ENCODE data around the gene VKORC1.

VKORC1 gene

DNA sequence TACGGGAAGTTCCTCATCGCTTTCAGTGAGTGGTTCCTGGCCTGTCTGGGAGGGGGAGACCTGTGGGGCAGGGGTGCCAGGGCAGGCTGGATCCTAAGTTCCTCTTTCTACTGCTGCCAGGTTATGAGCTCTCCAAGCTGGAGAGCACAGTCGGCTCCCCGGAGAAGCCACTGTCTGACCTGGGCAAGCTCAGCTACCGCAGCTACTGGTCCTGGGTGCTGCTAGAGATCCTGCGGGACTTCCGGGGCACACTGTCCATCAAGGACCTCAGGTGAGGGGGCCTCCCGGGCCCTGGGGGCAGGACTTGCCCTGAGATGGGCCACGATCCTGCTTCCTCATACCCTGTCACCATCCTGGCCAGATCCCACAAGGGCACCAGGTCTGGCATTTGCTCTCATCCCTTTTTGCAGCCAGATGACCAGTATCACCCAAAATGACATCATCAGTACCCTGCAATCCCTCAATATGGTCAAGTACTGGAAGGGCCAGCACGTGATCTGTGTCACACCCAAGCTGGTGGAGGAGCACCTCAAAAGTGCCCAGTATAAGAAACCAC lies 35.8 kb upstream of the VKORC1 start:
- TF ChIP-seq TAF1 (IDR thresholded peaks at IDR 0.05; ENCODE audit: low read depth, low read length) = no peak
- TF ChIP-seq POLR2AphosphoS5 (IDR thresholded peaks at IDR 0.05; ENCODE audit: low read depth, low read length) = no peak
- no peak for TF ChIP-seq POLR2A (IDR thresholded peaks at IDR 0.05; ENCODE audit: low read depth, low read length)
- DNase-seq (ENCODE audit: insufficient read length, low spot score) (no peak), FAIRE-seq (no peak)

DNA sequence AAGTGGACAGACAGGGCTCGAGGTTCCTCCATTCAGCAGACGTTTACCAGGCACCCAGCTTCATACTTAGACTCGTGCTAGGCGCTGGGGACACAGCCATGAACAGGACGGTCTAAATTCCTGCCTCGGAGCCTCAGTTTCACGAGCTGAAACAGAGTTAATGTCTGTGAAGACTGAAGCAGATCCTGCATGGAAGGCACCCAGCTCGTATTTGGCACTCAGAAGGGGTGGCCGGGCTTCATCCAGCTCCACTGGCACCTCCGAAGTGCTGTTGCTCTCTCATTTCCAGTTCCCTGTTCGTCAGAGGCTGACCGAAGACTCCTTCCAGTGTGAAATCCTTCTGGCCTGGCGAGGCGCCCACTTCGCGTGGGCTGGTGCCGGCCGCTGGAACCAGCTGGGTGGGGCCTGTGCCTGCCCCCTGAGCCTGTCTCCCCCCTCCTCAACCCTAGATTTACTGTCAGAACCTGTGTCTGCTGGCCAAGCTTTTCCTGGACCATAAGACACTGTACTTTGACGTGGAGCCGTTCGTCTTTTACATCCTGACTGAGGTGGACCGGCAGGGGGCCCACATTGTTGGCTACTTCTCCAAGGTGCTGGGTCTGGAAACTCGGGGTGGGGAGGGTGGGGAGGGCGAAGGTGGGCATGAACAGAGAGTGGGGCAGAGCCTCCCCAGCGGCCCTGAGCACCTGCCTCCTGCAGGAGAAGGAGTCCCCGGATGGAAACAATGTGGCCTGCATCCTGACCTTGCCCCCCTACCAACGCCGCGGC lies 35.2 kb upstream of the VKORC1 start:
- DNase-seq (ENCODE audit: insufficient read length, low spot score) = no peak
- TF ChIP-seq POLR2AphosphoS5 (IDR thresholded peaks at IDR 0.05; ENCODE audit: low read depth, low read length) (no peak), PAX5 (IDR thresholded peaks at IDR 0.05; ENCODE audit: insufficient read depth, low read length, severe bottlenecking) (no peak), SPI1 (IDR thresholded peaks at IDR 0.05; ENCODE audit: low read depth, low read length) (no peak), POLR2A (IDR thresholded peaks at IDR 0.05; ENCODE audit: low read depth, low read length) (no peak), POU2F2 (IDR thresholded peaks at IDR 0.05; ENCODE audit: low read depth, low read length) (no peak), TAF1 (IDR thresholded peaks at IDR 0.05; ENCODE audit: low read depth, low read length) (no peak)
- no peak for FAIRE-seq

DNA sequence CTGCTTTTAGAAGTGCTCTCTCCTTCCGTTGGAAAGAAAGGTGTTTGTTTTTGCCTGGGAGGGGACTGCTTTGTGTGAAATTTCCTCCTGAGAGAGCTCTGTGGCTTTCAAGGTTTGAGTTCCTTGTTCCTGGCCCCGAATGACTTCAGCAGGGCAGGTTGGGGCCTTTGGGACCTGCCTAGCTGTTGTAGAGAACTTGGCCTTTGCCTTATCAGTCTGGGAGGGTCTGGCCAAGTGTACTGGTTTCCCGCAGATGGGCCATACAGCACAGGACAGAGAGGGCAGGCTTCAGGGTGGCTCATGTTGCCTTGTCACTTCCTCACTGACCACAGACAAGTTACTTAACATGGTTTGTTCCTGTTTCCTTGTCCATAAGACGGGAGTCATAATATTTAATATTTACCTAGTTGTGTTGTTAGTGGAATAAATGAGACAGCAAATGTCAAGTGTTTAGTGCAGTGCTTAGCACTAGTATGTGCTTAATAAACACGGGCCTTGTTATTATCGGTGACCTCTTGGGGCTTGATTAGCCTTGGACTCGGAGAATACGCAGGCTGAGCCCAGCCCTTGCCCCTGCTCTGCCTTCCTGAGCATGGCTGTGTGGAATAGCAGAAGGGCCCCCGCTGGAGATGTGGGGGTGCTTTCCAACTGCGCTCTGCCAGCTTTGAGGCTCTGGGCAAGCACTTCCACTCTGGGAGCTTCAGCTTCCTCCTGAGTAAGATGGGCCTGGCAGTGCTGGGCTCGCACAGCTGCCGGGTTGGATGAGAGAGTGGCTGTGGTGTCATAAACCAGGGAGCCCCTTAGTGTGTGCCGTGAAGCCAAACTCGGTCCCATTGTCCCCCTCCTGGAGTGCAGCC lies 34.3 kb upstream of the VKORC1 start:
- DNase-seq (ENCODE audit: insufficient read length, low spot score) (no peak), FAIRE-seq (no peak)
- TF ChIP-seq TAF1 (IDR thresholded peaks at IDR 0.05; ENCODE audit: low read depth, low read length) (no peak), POU2F2 (IDR thresholded peaks at IDR 0.05; ENCODE audit: low read depth, low read length) (no peak), POLR2A (IDR thresholded peaks at IDR 0.05; ENCODE audit: low read depth, low read length) (no peak), POLR2AphosphoS5 (IDR thresholded peaks at IDR 0.05; ENCODE audit: low read depth, low read length) (no peak), PAX5 (IDR thresholded peaks at IDR 0.05; ENCODE audit: insufficient read depth, low read length, severe bottlenecking) (no peak), SPI1 (IDR thresholded peaks at IDR 0.05; ENCODE audit: low read depth, low read length) (no peak)

DNA sequence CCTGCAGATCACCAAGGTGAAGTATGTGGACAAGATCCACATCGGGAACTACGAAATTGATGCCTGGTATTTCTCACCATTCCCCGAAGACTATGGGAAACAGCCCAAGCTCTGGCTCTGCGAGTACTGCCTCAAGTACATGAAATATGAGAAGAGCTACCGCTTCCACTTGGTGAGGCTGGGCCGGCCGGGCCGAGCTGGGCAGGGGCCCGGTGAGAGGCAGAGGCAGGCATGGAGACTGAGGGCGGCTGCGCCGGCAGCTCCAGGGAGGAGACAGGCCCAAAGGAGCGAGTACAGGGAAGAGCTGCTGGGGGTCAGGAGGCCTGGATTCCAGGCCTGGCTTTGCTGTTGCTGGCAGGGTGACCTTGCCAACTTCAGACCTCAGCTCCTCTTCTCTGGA lies 32.6 kb upstream of the VKORC1 start:
- TF ChIP-seq POLR2A (IDR thresholded peaks at IDR 0.05; ENCODE audit: low read depth, low read length) (no peak), PAX5 (IDR thresholded peaks at IDR 0.05; ENCODE audit: insufficient read depth, low read length, severe bottlenecking) (no peak), SPI1 (IDR thresholded peaks at IDR 0.05; ENCODE audit: low read depth, low read length) (no peak), POU2F2 (IDR thresholded peaks at IDR 0.05; ENCODE audit: low read depth, low read length) (no peak), TAF1 (IDR thresholded peaks at IDR 0.05; ENCODE audit: low read depth, low read length) (no peak), POLR2AphosphoS5 (IDR thresholded peaks at IDR 0.05; ENCODE audit: low read depth, low read length) (no peak)

DNA sequence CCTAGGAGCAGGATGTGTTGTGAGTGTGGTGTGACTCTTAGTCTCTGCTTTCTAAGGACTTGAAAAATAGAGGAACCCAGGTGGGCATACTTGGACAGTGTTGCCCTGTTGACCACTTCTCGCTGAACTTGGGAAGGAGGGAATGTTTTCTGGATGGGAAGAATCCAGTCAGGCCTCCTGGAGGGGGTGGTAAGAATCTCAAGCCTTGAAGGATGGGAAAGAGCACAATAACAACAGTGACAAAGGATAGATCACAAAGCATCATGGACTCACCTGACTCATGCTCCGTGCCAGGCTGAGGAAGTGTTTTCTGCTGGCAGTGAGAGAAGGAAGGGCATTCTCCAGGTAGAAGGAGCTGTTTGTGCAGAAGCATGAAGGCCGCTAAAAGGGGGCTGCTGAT lies 31.2 kb upstream of the VKORC1 start:
- TF ChIP-seq TAF1 (IDR thresholded peaks at IDR 0.05; ENCODE audit: low read depth, low read length) (no peak), POLR2AphosphoS5 (IDR thresholded peaks at IDR 0.05; ENCODE audit: low read depth, low read length) (no peak), SPI1 (IDR thresholded peaks at IDR 0.05; ENCODE audit: low read depth, low read length) (no peak), POLR2A (IDR thresholded peaks at IDR 0.05; ENCODE audit: low read depth, low read length) (no peak), POU2F2 (IDR thresholded peaks at IDR 0.05; ENCODE audit: low read depth, low read length) (no peak), PAX5 (IDR thresholded peaks at IDR 0.05; ENCODE audit: insufficient read depth, low read length, severe bottlenecking) (no peak)
- DNase-seq (ENCODE audit: insufficient read length, low spot score) = no peak
- FAIRE-seq = no peak

More for the DNA sequence above, 32.6 kb upstream of the VKORC1 start:
- FAIRE-seq (no peak), DNase-seq (ENCODE audit: insufficient read length, low spot score) (no peak)

DNA sequence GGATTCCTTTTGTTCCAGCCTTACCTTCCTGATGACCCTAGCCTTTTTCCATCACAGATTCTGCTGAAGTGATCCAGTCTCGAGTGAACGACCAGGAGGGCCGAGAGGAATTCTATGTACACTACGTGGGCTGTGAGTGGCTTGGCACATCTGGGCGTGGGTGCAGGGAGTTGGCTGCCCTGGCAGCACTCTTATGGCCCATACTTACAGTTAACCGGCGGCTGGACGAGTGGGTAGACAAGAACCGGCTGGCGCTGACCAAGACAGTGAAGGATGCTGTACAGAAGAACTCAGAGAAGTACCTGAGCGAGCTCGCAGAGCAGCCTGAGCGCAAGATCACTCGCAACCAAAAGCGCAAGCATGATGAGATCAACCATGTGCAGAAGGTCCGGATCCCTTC lies 25.5 kb upstream of the VKORC1 start:
- no peak for DNase-seq (ENCODE audit: insufficient read length, low spot score)
- no peak for FAIRE-seq
- TF ChIP-seq SPI1 (IDR thresholded peaks at IDR 0.05; ENCODE audit: low read depth, low read length) (no peak), PAX5 (IDR thresholded peaks at IDR 0.05; ENCODE audit: insufficient read depth, low read length, severe bottlenecking) (no peak), POLR2AphosphoS5 (IDR thresholded peaks at IDR 0.05; ENCODE audit: low read depth, low read length) (no peak), TAF1 (IDR thresholded peaks at IDR 0.05; ENCODE audit: low read depth, low read length) (no peak), POLR2A (IDR thresholded peaks at IDR 0.05; ENCODE audit: low read depth, low read length) (no peak), POU2F2 (IDR thresholded peaks at IDR 0.05; ENCODE audit: low read depth, low read length) (no peak)

DNA sequence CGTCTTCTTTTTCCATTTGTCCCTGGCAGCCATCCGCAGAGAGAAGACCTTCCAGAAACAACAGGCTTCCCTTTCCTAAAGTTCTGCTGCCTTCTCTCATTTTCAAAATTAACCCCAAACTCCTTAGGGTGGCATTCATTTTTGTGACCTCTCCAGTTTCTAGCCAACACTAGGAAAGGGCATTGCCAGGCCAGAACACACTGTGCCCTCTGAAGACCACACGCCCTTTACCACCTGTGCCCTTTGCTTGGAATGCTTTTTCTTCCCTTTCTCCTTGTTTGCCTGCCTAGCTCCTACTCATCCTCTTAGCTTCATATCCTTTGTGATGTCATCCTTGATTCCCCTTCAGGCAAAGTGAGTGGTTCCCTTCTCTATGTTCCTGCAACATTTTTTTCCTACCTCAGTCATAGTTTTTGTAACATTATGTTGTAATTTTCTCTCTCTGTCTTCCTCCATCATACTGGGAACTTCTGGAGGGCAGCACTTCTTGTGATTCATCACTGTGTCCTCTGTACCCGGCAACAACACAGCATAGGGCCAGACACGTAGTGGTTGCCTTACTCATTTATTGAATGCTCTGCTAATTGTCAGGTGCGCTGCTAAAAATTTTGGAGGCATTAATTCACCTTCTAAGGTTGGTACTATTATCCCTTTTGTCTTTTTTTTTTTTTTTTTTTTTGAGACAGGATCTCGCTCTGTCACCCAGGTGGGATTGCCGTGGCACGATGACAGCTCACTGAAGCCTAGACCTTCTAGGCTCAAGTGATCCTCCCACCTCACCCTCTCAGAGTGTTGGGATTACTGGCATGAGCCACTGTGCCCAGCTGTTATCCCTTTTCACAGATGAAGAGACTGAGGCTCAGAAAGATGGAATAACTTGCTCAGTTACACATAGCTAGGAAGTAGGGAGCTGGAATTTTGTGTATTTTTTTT lies 23.9 kb upstream of the VKORC1 start:
- FAIRE-seq = no peak
- no peak for DNase-seq (ENCODE audit: insufficient read length, low spot score)
- TF ChIP-seq SPI1 (IDR thresholded peaks at IDR 0.05; ENCODE audit: low read depth, low read length) = no peak
- no peak for TF ChIP-seq POLR2A (IDR thresholded peaks at IDR 0.05; ENCODE audit: low read depth, low read length)
- no peak for TF ChIP-seq PAX5 (IDR thresholded peaks at IDR 0.05; ENCODE audit: insufficient read depth, low read length, severe bottlenecking)
- no peak for TF ChIP-seq POLR2AphosphoS5 (IDR thresholded peaks at IDR 0.05; ENCODE audit: low read depth, low read length)
- no peak for TF ChIP-seq POU2F2 (IDR thresholded peaks at IDR 0.05; ENCODE audit: low read depth, low read length)
- TF ChIP-seq TAF1 (IDR thresholded peaks at IDR 0.05; ENCODE audit: low read depth, low read length) = no peak

DNA sequence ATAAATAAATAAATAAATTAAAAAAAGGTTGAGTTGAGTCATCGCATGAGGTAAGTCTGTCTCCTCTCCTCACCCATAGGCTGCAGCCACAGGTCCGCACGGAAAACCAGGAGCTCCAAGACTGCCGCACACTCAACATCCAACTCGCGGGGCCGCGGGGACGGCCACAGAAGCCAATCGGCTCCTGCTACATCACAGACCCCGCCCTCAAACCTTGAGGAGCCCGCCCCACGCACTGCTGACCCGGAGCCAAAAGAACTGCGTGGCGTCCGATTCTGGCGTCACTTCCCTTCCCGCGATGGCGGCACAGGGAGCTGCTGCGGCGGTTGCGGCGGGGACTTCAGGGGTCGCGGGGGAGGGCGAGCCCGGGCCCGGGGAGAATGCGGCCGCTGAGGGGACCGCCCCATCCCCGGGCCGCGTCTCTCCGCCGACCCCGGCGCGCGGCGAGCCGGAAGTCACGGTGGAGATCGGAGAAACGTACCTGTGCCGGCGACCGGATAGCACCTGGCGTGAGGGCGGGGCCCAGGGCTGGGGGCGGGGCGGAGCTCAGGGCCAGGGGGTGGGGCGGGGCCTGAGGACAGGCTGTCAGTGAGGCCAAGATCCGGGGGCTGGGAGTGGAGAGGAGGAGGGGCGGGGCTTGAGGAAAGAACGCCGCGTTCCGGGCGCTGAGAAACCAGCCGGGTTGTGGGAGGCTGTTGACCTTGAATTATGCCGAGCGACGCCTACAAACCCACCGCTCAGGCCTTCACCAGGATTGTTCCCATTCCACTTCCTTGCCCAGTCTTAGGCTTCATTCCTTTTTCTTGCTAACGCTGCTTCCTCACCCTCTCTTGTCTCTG lies 23.0 kb upstream of the VKORC1 start, which contains the start of gene KAT8:
Gene KAT8 (plus strand): TSS at position 281 of the 839 bp plus-strand sequence. CDS start 18 bp downstream, at position 299.
- peak; percentile 98 for DNase-seq (ENCODE audit: insufficient read length, low spot score)
- peak; percentile 82 for TF ChIP-seq POLR2AphosphoS5 (IDR thresholded peaks at IDR 0.05; ENCODE audit: low read depth, low read length)
- TF ChIP-seq TAF1 (IDR thresholded peaks at IDR 0.05; ENCODE audit: low read depth, low read length) = peak; percentile 83
- TF ChIP-seq PAX5 (IDR thresholded peaks at IDR 0.05; ENCODE audit: insufficient read depth, low read length, severe bottlenecking) = no peak
- peak; percentile 63; the same call in 1 of the 2 replicates for TF ChIP-seq POU2F2 (IDR thresholded peaks at IDR 0.05; ENCODE audit: low read depth, low read length)
- peak; percentile 40; the same call in 1 of the 2 replicates for TF ChIP-seq SPI1 (IDR thresholded peaks at IDR 0.05; ENCODE audit: low read depth, low read length)
- peak; percentile 88 for TF ChIP-seq POLR2A (IDR thresholded peaks at IDR 0.05; ENCODE audit: low read depth, low read length)
- peak; percentile 97 for FAIRE-seq
